Ishikawa (cell line): Measurements from ENCODE around the gene ALKBH5.

ENCODE experiments used
- CEBPB ChIP-seq: IDR thresholded peaks from 2 replicates; pipeline ENCODE4 v1.6.1; 2012
- CREB1 ChIP-seq: IDR thresholded peaks from 2 replicates; pipeline ENCODE4 v1.6.1; 2012; ENCODE audit warnings: low read depth
- EGR1 ChIP-seq: IDR thresholded peaks from 2 replicates; pipeline ENCODE4 v1.6.1; 2012
- EP300 ChIP-seq: IDR thresholded peaks from 2 replicates; pipeline ENCODE4 v1.6.1; 2012; ENCODE audit warnings: borderline replicate concordance
- FOXM1 ChIP-seq: IDR thresholded peaks from 2 replicates; pipeline ENCODE4 v1.6.1; 2012; ENCODE audit warnings: low read depth, borderline replicate concordance
- MAX ChIP-seq: IDR thresholded peaks from 2 replicates; pipeline ENCODE4 v1.6.1; 2012
- NFIC ChIP-seq: IDR thresholded peaks from 2 replicates; pipeline ENCODE4 v1.6.1; 2012
- RAD21 ChIP-seq: IDR thresholded peaks from 2 replicates; pipeline ENCODE4 v1.6.1; 2012; ENCODE audit warnings: low read depth
- REST ChIP-seq: IDR thresholded peaks from 2 replicates; pipeline ENCODE4 v1.6.1; 2012; ENCODE audit warnings: low read depth, mild to moderate bottlenecking
- TAF1 ChIP-seq: IDR thresholded peaks from 2 replicates; pipeline ENCODE4 v1.6.1; 2012; ENCODE audit warnings: low read depth, mild to moderate bottlenecking
- TCF12 ChIP-seq: IDR thresholded peaks from 2 replicates; pipeline ENCODE4 v1.6.1; 2012; ENCODE audit warnings: low read depth
- TEAD4 ChIP-seq: IDR thresholded peaks from 2 replicates; pipeline ENCODE4 v1.6.1; 2012
- USF1 ChIP-seq: IDR thresholded peaks from 2 replicates; pipeline ENCODE4 v1.6.1; 2012
- YY1 ChIP-seq: IDR thresholded peaks from 2 replicates; pipeline ENCODE4 v1.6.1; 2012; ENCODE audit warnings: low read depth
- ZBTB7A ChIP-seq: IDR thresholded peaks from 2 replicates; pipeline ENCODE4 v1.6.1; 2012; ENCODE audit warnings: low read depth

The ALKBH5 gene

GRCh38 chr17:18182110-18182977 is 1.3 kb upstream of the ALKBH5 start:
- TF ChIP-seq CREB1 (no peak), TCF12 (no peak), RAD21 (no peak), REST (no peak), TEAD4 (no peak), CEBPB (no peak), ZBTB7A (no peak), MAX (no peak)

GRCh38 chr17:18182978-18183333 is 672 bp upstream of the ALKBH5 start:
- TF ChIP-seq FOXM1 = no peak
- peak; percentile 72; the same call in 1 of the 2 replicates for TF ChIP-seq MAX
- 0 out of 2 replicates have a peak, but pooled peaks have one; percentile 32 for TF ChIP-seq EP300
- TF ChIP-seq REST = no peak
- TF ChIP-seq USF1 = 0 out of 2 replicates have a peak, but pooled peaks have one; percentile 42
- peak; percentile 82 for TF ChIP-seq TAF1
- TF ChIP-seq EGR1 = no peak
- TF ChIP-seq TCF12 = no peak; the same call in 1 of the 2 replicates
- no peak for TF ChIP-seq CEBPB
- peak; percentile 21; the same call in 1 of the 2 replicates for TF ChIP-seq NFIC
- no peak for TF ChIP-seq RAD21
- TF ChIP-seq TEAD4 = no peak
- TF ChIP-seq ZBTB7A = no peak; the same call in 1 of the 2 replicates
- no peak for TF ChIP-seq YY1
- 0 out of 2 replicates have a peak, but pooled peaks have one; percentile 7 for TF ChIP-seq CREB1

GRCh38 chr17:18184143-18185031 is 759 bp downstream of the ALKBH5 start:
- TF ChIP-seq REST = no peak
- TF ChIP-seq YY1 = 0 out of 2 replicates have a peak, but pooled peaks have one; percentile 16
- TF ChIP-seq EGR1 = no peak

GRCh38 chr17:18185391-18185790 is 1.8 kb downstream of the ALKBH5 start:
- TF ChIP-seq EGR1 = no peak
- no peak for TF ChIP-seq CREB1
- TF ChIP-seq TEAD4 = no peak
- TF ChIP-seq ZBTB7A = no peak
- TF ChIP-seq RAD21 = no peak
- TF ChIP-seq NFIC = no peak
- no peak for TF ChIP-seq REST
- no peak for TF ChIP-seq TCF12
- no peak for TF ChIP-seq EP300
- no peak for TF ChIP-seq USF1
- no peak for TF ChIP-seq FOXM1
- no peak for TF ChIP-seq MAX
- TF ChIP-seq YY1 = no peak
- no peak for TF ChIP-seq TAF1
- no peak for TF ChIP-seq CEBPB
